Skeletal muscle satellite cell (primary cell): Measurements from ENCODE around the gene MYO9B.

Experiments used
- H3K27me3 ChIP-seq: 2 replicates; pipeline ENCODE4 v1.7.0; 2013; ENCODE audit warnings: low read length; ENCODE audit not compliant: control insufficient read depth, insufficient read depth
- H3K36me3 ChIP-seq: 2 replicates; pipeline ENCODE4 v1.7.0; 2013; ENCODE audit warnings: mild to moderate bottlenecking, control low read depth, low read length; ENCODE audit not compliant: insufficient read depth
- H3K4me1 ChIP-seq: 2 replicates; pipeline ENCODE4 v1.7.0; 2013; ENCODE audit warnings: low read length; ENCODE audit not compliant: control insufficient read depth, insufficient read depth
- H3K4me2 ChIP-seq: 2 replicates; pipeline ENCODE4 v1.7.0; 2013; ENCODE audit warnings: mild to moderate bottlenecking, low read length
- H3K4me3 ChIP-seq: 2 replicates; pipeline ENCODE4 v1.7.0; 2013; ENCODE audit warnings: low read length
- H3K9ac ChIP-seq: 2 replicates; pipeline ENCODE4 v1.7.0; 2013; ENCODE audit warnings: mild to moderate bottlenecking, low read depth, low read length, moderate library complexity
- H3K9me3 ChIP-seq: replicated peaks from 2 replicates; pipeline ENCODE4 v1.7.0; 2013; ENCODE audit warnings: mild to moderate bottlenecking, control low read depth, low read length

The MYO9B gene

GRCh38 chr19:17069193-17069592 is 6.4 kb upstream of the MYO9B start:
- H3K4me1 ChIP-seq: peaks cover 6% of the 10 kb centered on the region
- H3K27me3 ChIP-seq: no peaks in the 10 kb centered on the region
- peaks cover 20% of the 10 kb centered on the region for H3K36me3 ChIP-seq
- no peak overlapping the region for H3K4me2 ChIP-seq
- H3K4me3 ChIP-seq: no peak overlapping the region
- H3K9ac ChIP-seq: no peak overlapping the region
- no peaks in the 10 kb centered on the region for H3K9me3 ChIP-seq

DNA sequence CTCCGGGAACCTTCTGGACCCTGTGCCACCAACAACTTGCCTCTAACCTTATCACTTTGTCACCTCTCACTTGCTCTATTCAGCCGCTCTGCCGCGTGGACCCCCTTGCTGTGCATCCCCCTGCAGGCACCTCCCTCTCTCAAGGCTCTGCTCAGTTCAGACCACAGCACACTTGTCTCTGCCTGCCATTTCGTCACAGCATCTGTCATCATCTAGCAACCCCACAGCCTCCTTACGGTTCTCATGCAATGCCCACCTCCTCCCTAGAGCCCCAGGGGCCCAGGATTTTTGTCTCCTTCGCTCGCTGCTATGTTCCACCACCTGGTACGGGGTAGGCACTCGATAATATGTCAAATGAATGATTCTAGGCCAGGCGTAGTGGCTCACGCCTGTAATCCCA is 5.2 kb upstream of the MYO9B start:
- H3K4me2 ChIP-seq: no peak overlapping the region
- H3K4me3 ChIP-seq: no peak overlapping the region
- H3K9ac ChIP-seq: no peak overlapping the region
- no peaks in the 10 kb centered on the region for H3K9me3 ChIP-seq
- H3K36me3 ChIP-seq: peaks cover 20% of the 10 kb centered on the region
- H3K27me3 ChIP-seq: no peaks in the 10 kb centered on the region
- peaks cover 11% of the 10 kb centered on the region for H3K4me1 ChIP-seq

- no peaks in the 10 kb centered on the region for H3K27me3 ChIP-seq
- no peak overlapping the region for H3K9ac ChIP-seq
- peaks cover 11% of the 10 kb centered on the region for H3K4me1 ChIP-seq
- H3K36me3 ChIP-seq: peaks cover 20% of the 10 kb centered on the region
- H3K4me2 ChIP-seq: no peak overlapping the region
- H3K4me3 ChIP-seq: no peak overlapping the region
- H3K9me3 ChIP-seq: no peaks in the 10 kb centered on the region
These were observed 4.7 kb upstream of the MYO9B start for GRCh38 chr19:17070912-17071311.

DNA sequence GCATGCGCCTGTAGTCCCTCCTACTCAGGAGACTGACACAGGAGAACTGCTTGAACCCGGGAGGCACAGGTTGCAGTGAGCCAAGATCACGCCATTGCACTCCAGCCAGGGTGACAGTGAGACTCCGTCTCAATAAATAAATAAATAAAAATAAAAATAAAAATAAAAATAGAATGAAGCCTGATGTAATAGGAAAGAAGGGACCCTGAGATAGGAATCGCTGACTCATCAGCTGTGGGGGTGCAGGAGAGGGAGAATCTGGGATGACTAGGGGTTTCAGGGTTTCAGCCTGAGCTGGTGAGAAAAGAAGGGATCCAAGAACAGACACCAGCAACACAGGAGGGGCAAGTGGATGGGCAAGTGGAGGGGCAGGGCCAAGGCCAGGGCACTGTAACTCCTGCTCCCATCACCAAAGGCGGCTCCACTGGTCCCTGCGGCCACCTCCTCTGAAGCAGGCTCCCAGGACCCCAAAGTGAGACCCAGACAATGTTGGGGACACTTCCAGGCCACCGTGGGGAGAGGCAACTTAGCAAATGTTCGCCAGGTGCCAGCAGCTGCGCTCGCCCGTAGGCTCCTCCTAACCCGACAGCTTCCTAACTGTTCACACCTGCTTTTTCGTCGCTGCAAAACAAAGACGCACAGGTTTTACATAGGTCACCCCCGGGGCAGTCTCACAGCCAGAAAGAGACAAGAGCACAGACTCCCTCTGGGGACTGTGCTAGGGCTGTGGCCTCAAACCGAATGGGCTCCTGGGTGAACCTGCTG is 1.5 kb upstream of the MYO9B start:
- Histone ChIP-seq H3K4me1 (peaks cover 36% of the 10 kb centered on the region), H3K4me3 (peak overlapping the region; percentile 96), H3K36me3 (peaks cover 22% of the 10 kb centered on the region), H3K9me3 (no peaks in the 10 kb centered on the region), H3K9ac (peak overlapping the region; percentile 85), H3K4me2 (peak overlapping the region; percentile 95), H3K27me3 (no peaks in the 10 kb centered on the region)

DNA sequence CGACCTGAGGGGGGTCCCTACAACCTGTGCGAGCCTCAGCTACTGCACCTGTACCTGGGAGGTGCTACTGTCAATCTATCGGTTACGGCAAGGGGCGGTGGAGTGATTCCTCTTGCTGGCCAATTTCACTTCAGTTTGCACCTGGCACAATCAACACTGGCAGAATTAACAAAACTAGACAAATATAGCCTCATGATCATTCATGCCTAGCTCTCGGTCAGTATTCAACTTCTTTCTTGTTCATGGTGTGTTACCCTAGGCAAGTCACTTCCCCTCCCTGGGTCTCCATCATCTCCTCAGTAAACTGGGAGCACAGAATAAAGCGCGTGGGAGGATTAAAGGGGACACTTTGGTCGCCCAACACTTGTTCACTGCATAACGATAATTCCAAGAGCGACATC is 943 bp upstream of the MYO9B start:
- Histone ChIP-seq H3K9me3 (no peaks in the 10 kb centered on the region), H3K36me3 (peaks cover 21% of the 10 kb centered on the region), H3K9ac (peak overlapping the region; percentile 85), H3K4me3 (peak overlapping the region; percentile 96), H3K4me1 (peaks cover 42% of the 10 kb centered on the region), H3K27me3 (no peaks in the 10 kb centered on the region), H3K4me2 (peak overlapping the region; percentile 95)

DNA sequence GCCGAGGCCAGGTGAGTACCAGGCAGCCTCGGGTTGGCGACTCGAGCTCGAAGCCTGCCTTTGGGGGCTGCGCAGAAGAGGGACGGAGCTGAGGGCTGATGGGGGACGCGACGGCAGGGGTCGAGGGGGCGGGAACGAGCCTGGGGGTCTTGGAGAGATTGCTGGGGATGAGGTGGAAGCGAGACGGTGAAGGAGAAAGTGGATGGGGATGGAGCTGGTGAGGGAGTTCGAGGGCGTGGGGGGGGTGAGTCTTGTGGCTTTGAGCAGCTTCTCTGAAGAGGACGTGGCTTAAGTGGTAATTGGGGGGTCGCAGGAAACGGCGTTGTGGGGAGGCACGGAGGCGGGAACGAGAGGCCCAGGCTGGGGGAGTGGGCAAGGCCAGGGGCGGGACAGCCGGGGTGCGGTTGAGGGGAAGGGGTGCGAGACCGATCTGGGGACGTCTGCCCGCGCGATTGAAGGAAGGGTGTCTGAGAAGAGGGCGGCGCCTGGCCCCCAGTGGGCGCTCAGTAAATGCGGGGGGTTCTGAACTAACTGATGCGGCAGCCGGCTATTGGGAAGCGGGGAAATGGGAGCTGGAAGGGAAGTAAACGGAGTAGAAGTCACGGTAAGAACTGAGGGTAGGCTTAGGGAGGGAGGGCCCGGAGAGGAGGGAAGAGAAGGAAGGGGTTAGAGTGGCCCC is 426 bp downstream of the MYO9B start:
- Histone ChIP-seq H3K9me3 (no peaks in the 10 kb centered on the region), H3K4me3 (peak overlapping the region; percentile 91), H3K36me3 (peaks cover 18% of the 10 kb centered on the region), H3K4me1 (peaks cover 50% of the 10 kb centered on the region), H3K27me3 (no peaks in the 10 kb centered on the region), H3K9ac (peak overlapping the region; percentile 96), H3K4me2 (peak overlapping the region; percentile 95)

GRCh38 chr19:17076543-17076991 is 990 bp downstream of the MYO9B start:
- Histone ChIP-seq H3K4me3 (peak overlapping the region; percentile 91), H3K9me3 (no peaks in the 10 kb centered on the region), H3K4me1 (peaks cover 50% of the 10 kb centered on the region), H3K27me3 (no peaks in the 10 kb centered on the region), H3K36me3 (peaks cover 14% of the 10 kb centered on the region), H3K9ac (peak overlapping the region; percentile 96), H3K4me2 (peak overlapping the region; percentile 95)

- peak overlapping the region; percentile 96 for H3K9ac ChIP-seq
- peak overlapping the region; percentile 95 for H3K4me2 ChIP-seq
- peak overlapping the region; percentile 91 for H3K4me3 ChIP-seq
- peaks cover 11% of the 10 kb centered on the region for H3K36me3 ChIP-seq
- H3K9me3 ChIP-seq: no peaks in the 10 kb centered on the region
- peaks cover 50% of the 10 kb centered on the region for H3K4me1 ChIP-seq
- no peaks in the 10 kb centered on the region for H3K27me3 ChIP-seq
These were observed 2.0 kb downstream of the MYO9B start for GRCh38 chr19:17077447-17078028.

GRCh38 chr19:17078036-17078919 is 2.7 kb downstream of the MYO9B start:
- no peaks in the 10 kb centered on the region for H3K9me3 ChIP-seq
- H3K4me3 ChIP-seq: peak overlapping the region; percentile 68
- peaks cover 50% of the 10 kb centered on the region for H3K4me1 ChIP-seq
- H3K9ac ChIP-seq: peak overlapping the region; percentile 90
- H3K27me3 ChIP-seq: no peaks in the 10 kb centered on the region
- H3K36me3 ChIP-seq: peaks cover 7% of the 10 kb centered on the region
- H3K4me2 ChIP-seq: peak overlapping the region; percentile 95

- H3K9me3 ChIP-seq: no peaks in the 10 kb centered on the region
- peaks cover 5% of the 10 kb centered on the region for H3K36me3 ChIP-seq
- peak overlapping the region; percentile 68 for H3K4me3 ChIP-seq
- H3K4me1 ChIP-seq: peaks cover 44% of the 10 kb centered on the region
- no peaks in the 10 kb centered on the region for H3K27me3 ChIP-seq
- H3K9ac ChIP-seq: peak overlapping the region; percentile 90
- peak overlapping the region; percentile 90 for H3K4me2 ChIP-seq
These were observed 3.5 kb downstream of the MYO9B start for GRCh38 chr19:17078920-17079709.
